Measurements from ENCODE around the gene SCFD2. TPM values are rescaled to one million over a fixed set of nuclear protein-coding genes. Genes with fewer than 3 reads are reported as not detected.

SCFD2 gene
- total and polyA plus RNA-seq, 2 of the 8 experiments (the other 6 are each of a cell fraction or from before 2014, with no cell fraction given) = 6.2 to 10.2 TPM

- POLR2A ChIA-PET (ENCODE audit: partially characterized antibody) = no interaction called here
- no peaks in the 10 kb centered on the region for H4K20me1 ChIP-seq (replicated peaks in 1 of 2; ENCODE audit: control insufficient read depth in 1 of 2, insufficient read depth in 2 of 2, low read length in 2 of 2)
Observed at GRCh38 chr4:53118676-53119075, 247.2 kb downstream of the SCFD2 start.

More at GRCh38 chr4:53118676-53119075, 247.2 kb downstream of the SCFD2 start:
- DNase-seq (ENCODE audit: low read depth in 1 of 2, low spot score in 2 of 2) (no peak), FAIRE-seq (no peak)
- H3K18ac ChIP-seq (ENCODE audit: extremely low read depth, low read length) = no peak overlapping the region
- H3K27ac ChIP-seq (ENCODE audit: low read depth, low read length) = no peak overlapping the region
- no peak overlapping the region for H2AFZ ChIP-seq (ENCODE audit: low read length)
- no peak overlapping the region for H4K5ac ChIP-seq (ENCODE audit: insufficient read length, low read depth, low read length)
- H3K56ac ChIP-seq (replicated peaks; ENCODE audit: insufficient read length, low read depth, low read length) = no peak overlapping the region
- H3K14ac ChIP-seq (ENCODE audit: insufficient read length) = no peak overlapping the region
- H3K79me1 ChIP-seq (ENCODE audit: low read depth, low read length) = no peaks in the 10 kb centered on the region
- H3K36me3 ChIP-seq (ENCODE audit: control insufficient read depth in 2 of 4, insufficient read depth in 4 of 4, low read length in 3 of 4) = no peaks in the 10 kb centered on the region
- H2BK120ac ChIP-seq (replicated peaks; ENCODE audit: low read depth, low read length) = no peak overlapping the region
- no peak overlapping the region for H3K23ac ChIP-seq (ENCODE audit: insufficient read length)
- H3K9me3 ChIP-seq (ENCODE audit: insufficient read depth in 2 of 2, low read depth in 1 of 2, low read length in 1 of 2) = no peaks in the 10 kb centered on the region
- no peak overlapping the region for H3K4me3 ChIP-seq (ENCODE audit: extremely low read depth in 1 of 4, insufficient read depth in 2 of 4, low read depth in 3 of 4, low read length in 4 of 4)
- CTCF ChIA-PET (ENCODE audit: partially characterized antibody) = interaction anchor here (1.0 to 1.2 kb wide), 2 partner anchors 13 to 103 kb away, joined by 3 to 6 read pairs; no protein-coding TSS in a partner anchor
- H3K9ac ChIP-seq (replicated peaks in 1 of 4; ENCODE audit: extremely low read depth in 1 of 4, low read depth in 3 of 4, low read length in 3 of 4) = no peak overlapping the region
- TF ChIP-seq JUN (IDR thresholded peaks at IDR 0.05; ENCODE audit: low read depth, low read length) (no peak), RXRA (IDR thresholded peaks at IDR 0.05; ENCODE audit: insufficient read depth, low read depth, low read length) (no peak), KDM4A (IDR thresholded peaks at IDR 0.05; ENCODE audit: low read depth, low read length, severe bottlenecking) (no peak), TBP (IDR thresholded peaks at IDR 0.05; ENCODE audit: low read depth, low read length) (no peak), BACH1 (IDR thresholded peaks at IDR 0.05; ENCODE audit: low read length) (no peak), NANOG (IDR thresholded peaks at IDR 0.05; ENCODE audit: insufficient read depth, low read depth, low read length, poor library complexity, severe bottlenecking) (no peak), ASH2L (IDR thresholded peaks at IDR 0.05; ENCODE audit: low read length) (no peak), BRCA1 (IDR thresholded peaks at IDR 0.05; ENCODE audit: low read depth, low read length) (no peak), SUZ12 (IDR thresholded peaks at IDR 0.05; ENCODE audit: low read length) (no peak), RBBP5 (IDR thresholded peaks at IDR 0.05; ENCODE audit: borderline replicate concordance, low read depth, low read length) (no peak), NRF1 (IDR thresholded peaks at IDR 0.05; ENCODE audit: low read depth, low read length) (no peak), E2F6 (IDR thresholded peaks at IDR 0.05) (no peak), FOSL1 (IDR thresholded peaks at IDR 0.05; ENCODE audit: insufficient read depth, low read depth, low read length) (no peak), JUND (IDR thresholded peaks at IDR 0.05; ENCODE audit: low read length) (no peak), TCF12 (IDR thresholded peaks at IDR 0.05; ENCODE audit: low read depth, low read length) (no peak)
- no peaks in the 10 kb centered on the region for H3K27me3 ChIP-seq (replicated peaks in 1 of 4; ENCODE audit: control insufficient read depth in 3 of 4, extremely low read depth in 1 of 4, insufficient read depth in 3 of 4, low read length in 3 of 4)
- H2BK20ac ChIP-seq (ENCODE audit: low read length) = no peak overlapping the region
- WGBS, 2 experiments (ENCODE audit: extremely low coverage in 1 of 2, insufficient coverage in 1 of 2, insufficient read length in 1 of 2, insufficient replicate concordance in 2 of 2, low coverage in 1 of 2, low lambda C conversion rate in 2 of 2, missing lambda C conversion rate in 1 of 2) = 85% methylated on average over 3 of the region's 3 CpGs; no CpG with 5 or more reads in 1 of the 2 experiments
- no peak overlapping the region for H4K91ac ChIP-seq (replicated peaks; ENCODE audit: insufficient read length, low read length)
- no peak overlapping the region for H2BK15ac ChIP-seq (ENCODE audit: low read length)
- H3K4me2 ChIP-seq (ENCODE audit: insufficient read depth in 1 of 2, low read depth in 2 of 2, low read length in 2 of 2) = no peak overlapping the region
- no peak overlapping the region for H3K4ac ChIP-seq (replicated peaks; ENCODE audit: insufficient read length, low read depth, low read length)
- no peak overlapping the region for H2BK12ac ChIP-seq (ENCODE audit: low read depth, low read length)
- H2AK5ac ChIP-seq (ENCODE audit: low read depth, low read length) = no peak overlapping the region
- H4K8ac ChIP-seq (ENCODE audit: extremely low read depth, insufficient read depth, low read length) = no peak overlapping the region
- H2BK5ac ChIP-seq (ENCODE audit: low read depth, low read length) = no peak overlapping the region
- peaks cover 0 to 4% (median 1%) of the 10 kb centered on the region in 4 experiments; a peak in 2 of 7 replicates for H3K4me1 ChIP-seq (replicated peaks in 1 of 4; ENCODE audit: control insufficient read depth in 3 of 4, insufficient read depth in 4 of 4, low read length in 3 of 4)
- no peaks in the 10 kb centered on the region for H3K23me2 ChIP-seq (ENCODE audit: low read depth, low read length)
- H3K79me2 ChIP-seq (ENCODE audit: control insufficient read depth in 1 of 2, insufficient read depth in 2 of 2, low read length in 2 of 2) = no peaks in the 10 kb centered on the region

Measured in H1 (cell line).